ENCODE results near the gene ADAM22.

The ADAM22 gene

GRCh38 chr7:88165697-88166096, 231.6 kb downstream of the ADAM22 start:
- Mint-ChIP-seq H3K27ac (no peak overlapping the region), H3K9me3 (no peaks in the 10 kb centered on the region), H3K27me3 (no peaks in the 10 kb centered on the region), H3K36me3 (no peaks in the 10 kb centered on the region), H3K4me1 (no peaks in the 10 kb centered on the region), H3K4me3 (no peak overlapping the region)
- DNase-seq = no peak
- CTCF ChIA-PET = interaction anchor here (0.6 kb wide), 1 partner anchor 1521 kb away, joined by 3 read pairs; no protein-coding TSS in a partner anchor

DNA sequence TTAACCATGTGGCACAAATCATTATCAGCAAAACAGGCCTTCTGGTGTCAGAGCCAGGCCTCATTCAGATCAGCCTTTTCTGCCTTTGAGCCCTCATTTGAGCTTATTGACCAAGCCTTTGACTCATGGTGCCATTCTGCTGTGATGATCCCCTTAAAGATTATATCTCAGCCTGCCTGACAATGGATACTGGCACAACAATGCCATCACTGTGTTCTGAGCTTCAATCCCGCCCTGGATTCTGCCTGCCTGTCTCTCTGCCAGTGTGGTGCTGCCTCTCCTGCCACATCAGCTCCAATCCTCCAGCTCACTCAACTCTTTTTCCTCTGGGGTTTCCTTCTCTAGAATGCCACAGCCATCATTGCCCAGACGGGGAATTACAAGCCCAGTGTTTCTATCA, 233.2 kb downstream of the ADAM22 start:
- no peak overlapping the region for H3K27ac Mint-ChIP-seq

DNA sequence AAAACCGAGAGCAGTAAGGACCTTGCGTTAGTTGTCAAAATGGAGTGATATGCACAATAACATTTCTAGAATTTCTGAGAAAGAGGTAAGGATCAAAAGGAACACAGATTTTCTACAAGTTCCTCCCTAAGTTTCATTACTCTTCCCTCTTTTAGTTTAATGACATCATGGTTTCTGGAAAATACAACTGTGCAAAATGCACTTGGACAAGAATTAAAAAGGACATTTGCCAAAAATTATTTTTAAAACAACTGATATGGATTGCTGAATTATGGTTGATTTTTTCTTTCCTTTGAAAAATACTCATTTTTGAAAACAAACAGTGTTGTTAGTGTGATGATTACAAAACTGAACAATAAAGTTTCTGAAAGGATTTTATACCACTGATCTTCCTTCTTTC, 233.7 kb downstream of the ADAM22 start:
- no peaks in the 10 kb centered on the region for H3K4me1 Mint-ChIP-seq
- H3K27me3 Mint-ChIP-seq = no peaks in the 10 kb centered on the region
- H3K27ac Mint-ChIP-seq = no peak overlapping the region
- DNase-seq = no peak
- H3K4me3 Mint-ChIP-seq = no peak overlapping the region
- no peaks in the 10 kb centered on the region for H3K9me3 Mint-ChIP-seq
- no peaks in the 10 kb centered on the region for H3K36me3 Mint-ChIP-seq
- CTCF ChIA-PET = interaction anchor here (0.9 kb wide), 1 partner anchor 369 kb away, joined by 3 read pairs; no protein-coding TSS in a partner anchor

More for the DNA sequence above, 233.2 kb downstream of the ADAM22 start:
- CTCF ChIA-PET = interaction anchor here (0.6 to 0.9 kb wide), 2 partner anchors 261 to 369 kb away, joined by 3 read pairs; no protein-coding TSS in a partner anchor
- H3K4me1 Mint-ChIP-seq = no peaks in the 10 kb centered on the region
- H3K9me3 Mint-ChIP-seq = no peaks in the 10 kb centered on the region
- no peaks in the 10 kb centered on the region for H3K36me3 Mint-ChIP-seq
- no peaks in the 10 kb centered on the region for H3K27me3 Mint-ChIP-seq
- no peak overlapping the region for H3K4me3 Mint-ChIP-seq
- no peak for DNase-seq

- DNase-seq = no peak
- H3K36me3 Mint-ChIP-seq = no peaks in the 10 kb centered on the region
- H3K4me1 Mint-ChIP-seq = no peaks in the 10 kb centered on the region
- no peaks in the 10 kb centered on the region for H3K27me3 Mint-ChIP-seq
- no peak overlapping the region for H3K27ac Mint-ChIP-seq
- no peak overlapping the region for H3K4me3 Mint-ChIP-seq
- CTCF ChIA-PET = interaction anchor here (0.7 to 2.6 kb wide), 8 partner anchors 21 to 664 kb away, joined by 3 to 10 read pairs (median 3); no protein-coding TSS in a partner anchor
- H3K9me3 Mint-ChIP-seq = no peaks in the 10 kb centered on the region
These were observed 235.8 kb downstream of the ADAM22 start for GRCh38 chr7:88169717-88170320.

DNA sequence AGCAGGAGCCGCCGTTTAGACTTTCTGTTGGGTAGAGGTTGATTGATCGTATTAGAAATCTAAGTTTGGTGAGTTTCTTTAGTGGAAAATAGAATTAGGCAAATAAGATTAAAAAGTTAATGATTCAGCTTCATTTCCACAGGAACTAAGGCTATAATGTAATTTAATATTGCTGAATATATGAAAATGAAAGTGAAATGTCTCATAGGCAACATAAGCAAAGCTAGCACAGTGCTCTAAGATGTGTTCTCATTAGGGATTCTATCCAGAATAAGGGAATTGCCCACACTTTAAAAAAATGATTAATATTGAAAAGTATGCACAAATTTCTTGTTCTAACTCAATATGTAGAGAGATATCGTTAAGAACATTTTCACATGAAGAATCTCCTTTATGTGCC, 238.8 kb downstream of the ADAM22 start:
- H3K4me3 Mint-ChIP-seq = no peak overlapping the region
- no peaks in the 10 kb centered on the region for H3K4me1 Mint-ChIP-seq
- no peak overlapping the region for H3K27ac Mint-ChIP-seq
- CTCF ChIA-PET = no interaction called here
- H3K9me3 Mint-ChIP-seq = no peaks in the 10 kb centered on the region
- H3K36me3 Mint-ChIP-seq = no peaks in the 10 kb centered on the region
- no peaks in the 10 kb centered on the region for H3K27me3 Mint-ChIP-seq
- DNase-seq = no peak

DNA sequence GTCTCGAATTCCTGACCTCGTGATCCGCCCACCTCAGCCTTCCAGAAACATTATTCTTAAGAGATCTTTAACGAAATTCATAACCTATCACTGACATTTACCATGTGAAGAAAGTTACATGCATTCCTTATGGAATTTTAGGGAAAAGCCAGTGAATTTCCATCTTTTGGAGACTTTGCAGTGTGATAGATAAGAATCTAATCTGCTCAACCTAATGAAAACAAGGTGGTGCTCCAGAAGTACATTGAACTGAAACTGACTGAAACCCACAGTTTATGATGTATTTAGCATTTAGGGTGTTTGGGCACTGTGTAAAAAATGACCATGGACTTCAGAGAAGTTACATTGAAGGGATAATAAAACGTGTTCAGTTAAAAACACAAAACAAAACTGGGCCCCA, 242.1 kb downstream of the ADAM22 start:
- CTCF ChIA-PET = no interaction called here
- no peaks in the 10 kb centered on the region for H3K9me3 Mint-ChIP-seq
- no peaks in the 10 kb centered on the region for H3K27me3 Mint-ChIP-seq
- H3K36me3 Mint-ChIP-seq = no peaks in the 10 kb centered on the region
- H3K4me1 Mint-ChIP-seq = no peaks in the 10 kb centered on the region
- no peak for DNase-seq
- H3K27ac Mint-ChIP-seq = no peak overlapping the region
- H3K4me3 Mint-ChIP-seq = no peak overlapping the region

- Mint-ChIP-seq H3K36me3 (no peaks in the 10 kb centered on the region), H3K27me3 (no peaks in the 10 kb centered on the region), H3K27ac (no peak overlapping the region), H3K9me3 (no peaks in the 10 kb centered on the region), H3K4me3 (no peak overlapping the region), H3K4me1 (no peaks in the 10 kb centered on the region)
- DNase-seq = no peak
- CTCF ChIA-PET = no interaction called here
These were observed 249.0 kb downstream of the ADAM22 start for GRCh38 chr7:88183051-88183450.

- Mint-ChIP-seq H3K27me3 (no peaks in the 10 kb centered on the region), H3K27ac (no peak overlapping the region), H3K4me1 (no peaks in the 10 kb centered on the region), H3K36me3 (no peaks in the 10 kb centered on the region), H3K9me3 (no peaks in the 10 kb centered on the region), H3K4me3 (no peak overlapping the region)
- CTCF ChIA-PET = no interaction called here
- no peak for DNase-seq
These were observed 250.8 kb downstream of the ADAM22 start for GRCh38 chr7:88184848-88185304.

DNA sequence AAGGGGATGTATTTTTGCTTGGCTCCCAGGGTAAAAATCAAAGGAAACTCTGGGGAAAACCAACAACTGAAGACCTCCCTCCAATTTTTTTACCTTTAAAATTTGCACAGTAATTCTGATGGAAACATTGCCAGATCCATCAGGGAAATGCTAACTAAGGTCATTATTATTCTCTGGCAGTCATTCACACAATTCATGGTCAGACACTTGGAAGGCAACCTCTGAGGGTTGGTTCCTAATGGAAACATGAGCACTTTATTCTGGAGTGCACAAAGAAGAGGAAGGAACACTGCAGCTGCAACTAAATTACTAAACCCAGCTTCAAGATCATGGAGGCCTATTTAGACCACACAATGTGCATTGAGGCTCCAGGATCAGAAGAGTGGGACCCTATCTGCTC, 251.6 kb downstream of the ADAM22 start:
- CTCF ChIA-PET = no interaction called here
- Mint-ChIP-seq H3K36me3 (no peaks in the 10 kb centered on the region), H3K9me3 (no peaks in the 10 kb centered on the region), H3K4me3 (no peak overlapping the region), H3K27me3 (no peaks in the 10 kb centered on the region), H3K27ac (no peak overlapping the region), H3K4me1 (no peaks in the 10 kb centered on the region)
- DNase-seq = no peak

DNA sequence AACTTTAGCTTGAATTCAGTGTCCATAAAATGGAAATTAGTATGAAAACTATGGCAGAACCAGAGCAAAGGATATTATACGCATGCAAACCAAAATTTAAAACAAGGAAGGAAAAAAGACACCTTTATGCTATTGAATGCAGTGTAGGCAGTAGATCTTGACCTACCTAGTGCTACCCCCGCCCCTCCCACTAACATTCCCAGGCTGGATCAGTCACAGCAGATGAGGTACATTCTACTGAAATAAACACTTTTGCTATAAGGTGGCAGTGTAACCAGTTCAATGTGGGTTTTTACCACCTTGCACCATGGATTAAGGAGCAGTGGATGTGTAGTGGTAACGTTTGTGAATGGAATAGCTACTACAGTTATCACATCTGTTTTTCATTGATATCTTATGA, 257.9 kb downstream of the ADAM22 start:
- Mint-ChIP-seq H3K4me3 (no peak overlapping the region), H3K9me3 (no peaks in the 10 kb centered on the region), H3K27ac (no peak overlapping the region), H3K36me3 (no peaks in the 10 kb centered on the region), H3K27me3 (no peaks in the 10 kb centered on the region), H3K4me1 (no peaks in the 10 kb centered on the region)
- CTCF ChIA-PET = interaction anchor here (1.2 kb wide), 1 partner anchor 22 kb away, joined by 3 read pairs; no protein-coding TSS in a partner anchor
- DNase-seq = no peak

GRCh38 chr7:88200261-88200660, 266.2 kb downstream of the ADAM22 start:
- Mint-ChIP-seq H3K27ac (no peak overlapping the region), H3K4me3 (no peak overlapping the region), H3K4me1 (no peaks in the 10 kb centered on the region), H3K36me3 (peaks cover 19% of the 10 kb centered on the region), H3K27me3 (no peaks in the 10 kb centered on the region), H3K9me3 (no peaks in the 10 kb centered on the region)
- no peak for DNase-seq
- CTCF ChIA-PET = no interaction called here

- peaks cover 23% of the 10 kb centered on the region for H3K36me3 Mint-ChIP-seq
- H3K27ac Mint-ChIP-seq = no peak overlapping the region
These were observed 266.7 kb downstream of the ADAM22 start for GRCh38 chr7:88200789-88201188.

GRCh38 chr7:88201305-88201704, 267.3 kb downstream of the ADAM22 start:
- no peaks in the 10 kb centered on the region for H3K9me3 Mint-ChIP-seq
- no peaks in the 10 kb centered on the region for H3K27me3 Mint-ChIP-seq
- DNase-seq = no peak
- CTCF ChIA-PET = no interaction called here
- H3K36me3 Mint-ChIP-seq = peaks cover 28% of the 10 kb centered on the region
- H3K4me1 Mint-ChIP-seq = no peaks in the 10 kb centered on the region
- no peak overlapping the region for H3K4me3 Mint-ChIP-seq
- no peak overlapping the region for H3K27ac Mint-ChIP-seq

More at GRCh38 chr7:88200789-88201188, 266.7 kb downstream of the ADAM22 start:
- H3K4me1 Mint-ChIP-seq = no peaks in the 10 kb centered on the region
- no peaks in the 10 kb centered on the region for H3K9me3 Mint-ChIP-seq
- H3K4me3 Mint-ChIP-seq = no peak overlapping the region
- CTCF ChIA-PET = no interaction called here
- no peak for DNase-seq
- H3K27me3 Mint-ChIP-seq = no peaks in the 10 kb centered on the region

GRCh38 chr7:88202278-88202677, 268.2 kb downstream of the ADAM22 start:
- H3K36me3 Mint-ChIP-seq = peaks cover 34% of the 10 kb centered on the region
- no peaks in the 10 kb centered on the region for H3K9me3 Mint-ChIP-seq
- H3K27ac Mint-ChIP-seq = no peak overlapping the region

DNA sequence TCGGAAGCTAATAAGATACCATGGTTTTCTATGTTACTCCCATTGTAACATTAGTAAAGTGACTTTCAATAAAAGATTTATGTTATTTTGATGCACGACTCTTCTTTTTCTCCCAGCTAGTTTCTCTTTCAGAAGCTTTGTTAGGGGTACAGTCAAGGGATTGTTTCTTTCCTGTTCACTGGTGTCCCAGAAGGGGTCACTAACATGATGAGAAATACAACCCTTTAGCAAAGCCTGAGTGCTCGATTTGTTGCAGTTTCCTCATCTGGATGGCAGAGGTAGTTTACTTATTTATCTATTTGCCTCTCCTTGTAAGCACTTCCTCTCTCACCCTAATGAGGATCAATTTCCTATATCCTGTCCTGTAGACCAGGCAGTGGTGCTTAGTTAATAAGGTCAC, 268.7 kb downstream of the ADAM22 start:
- Mint-ChIP-seq H3K4me1 (no peaks in the 10 kb centered on the region), H3K4me3 (no peak overlapping the region), H3K36me3 (peaks cover 39% of the 10 kb centered on the region), H3K9me3 (no peaks in the 10 kb centered on the region), H3K27ac (no peak overlapping the region), H3K27me3 (no peaks in the 10 kb centered on the region)
- CTCF ChIA-PET = no interaction called here
- no peak for DNase-seq

More at GRCh38 chr7:88202278-88202677, 268.2 kb downstream of the ADAM22 start:
- CTCF ChIA-PET = no interaction called here
- no peaks in the 10 kb centered on the region for H3K4me1 Mint-ChIP-seq
- no peak overlapping the region for H3K4me3 Mint-ChIP-seq
- no peaks in the 10 kb centered on the region for H3K27me3 Mint-ChIP-seq
- DNase-seq = no peak
